ENCODE results near the gene TNS1. TPM values are rescaled to one million over a fixed set of nuclear protein-coding genes. Genes with fewer than 3 reads are reported as not detected.

The TNS1 gene
- total RNA-seq, 1 experiment from 2014 or later: 4.5 TPM

GRCh38 chr2:218000136-218000535, 2.7 kb downstream of the TNS1 start (continued):
- TF ChIP-seq NR2C2 (CRISPR knock-in tag; IDR thresholded peaks at IDR 0.05) (no peak), OVOL2 (CRISPR knock-in tag; IDR thresholded peaks at IDR 0.05; ENCODE audit: borderline replicate concordance) (no peak), PRRX2 (CRISPR knock-in tag; IDR thresholded peaks at IDR 0.05) (no peak), ERG (CRISPR knock-in tag; IDR thresholded peaks at IDR 0.05) (no peak)

GRCh38 chr2:217999595-217999959, 3.2 kb downstream of the TNS1 start:
- Mint-ChIP-seq H3K27ac (no peak overlapping the region), H3K36me3 (no peaks in the 10 kb centered on the region), H3K27me3 (ENCODE audit: low read depth) (peaks cover 4% of the 10 kb centered on the region; the same call in 1 of the 2 replicates), H3K9me3 (no peaks in the 10 kb centered on the region), H3K4me1 (peaks cover 39% of the 10 kb centered on the region), H3K4me3 (no peak overlapping the region)
- ATAC-seq: no peak
- TF ChIP-seq MYBL2 (CRISPR knock-in tag; IDR thresholded peaks at IDR 0.05) (no peak), ZNF532 (CRISPR knock-in tag; IDR thresholded peaks at IDR 0.05; ENCODE audit: borderline replicate concordance) (no peak), E2F1 (CRISPR knock-in tag; IDR thresholded peaks at IDR 0.05) (no peak), ZNF416 (CRISPR knock-in tag; IDR thresholded peaks at IDR 0.05) (no peak), SMAD3 (CRISPR knock-in tag; IDR thresholded peaks at IDR 0.05; ENCODE audit: borderline replicate concordance) (no peak), SOX15 (CRISPR knock-in tag; IDR thresholded peaks at IDR 0.05) (no peak), NFATC4 (CRISPR knock-in tag; IDR thresholded peaks at IDR 0.05) (no peak), GABPB1 (CRISPR knock-in tag; IDR thresholded peaks at IDR 0.05) (no peak), TEAD4 (CRISPR knock-in tag; IDR thresholded peaks at IDR 0.05) (no peak), ZNF263 (CRISPR knock-in tag; IDR thresholded peaks at IDR 0.05; ENCODE audit: low read depth) (no peak)
- TF ChIP-seq, protein P1, sequence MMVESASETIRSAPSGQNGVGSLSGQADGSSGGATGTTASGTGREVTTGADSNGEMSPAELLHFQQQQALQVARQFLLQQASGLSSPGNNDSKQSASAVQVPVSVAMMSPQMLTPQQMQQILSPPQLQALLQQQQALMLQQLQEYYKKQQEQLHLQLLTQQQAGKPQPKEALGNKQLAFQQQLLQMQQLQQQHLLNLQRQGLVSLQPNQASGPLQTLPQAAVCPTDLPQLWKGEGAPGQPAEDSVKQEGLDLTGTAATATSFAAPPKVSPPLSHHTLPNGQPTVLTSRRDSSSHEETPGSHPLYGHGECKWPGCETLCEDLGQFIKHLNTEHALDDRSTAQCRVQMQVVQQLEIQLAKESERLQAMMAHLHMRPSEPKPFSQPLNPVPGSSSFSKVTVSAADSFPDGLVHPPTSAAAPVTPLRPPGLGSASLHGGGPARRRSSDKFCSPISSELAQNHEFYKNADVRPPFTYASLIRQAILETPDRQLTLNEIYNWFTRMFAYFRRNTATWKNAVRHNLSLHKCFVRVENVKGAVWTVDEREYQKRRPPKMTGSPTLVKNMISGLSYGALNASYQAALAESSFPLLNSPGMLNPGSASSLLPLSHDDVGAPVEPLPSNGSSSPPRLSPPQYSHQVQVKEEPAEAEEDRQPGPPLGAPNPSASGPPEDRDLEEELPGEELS (CRISPR knock-in tag; IDR thresholded peaks at IDR 0.05): no peak
- TF ChIP-seq, protein P2, sequence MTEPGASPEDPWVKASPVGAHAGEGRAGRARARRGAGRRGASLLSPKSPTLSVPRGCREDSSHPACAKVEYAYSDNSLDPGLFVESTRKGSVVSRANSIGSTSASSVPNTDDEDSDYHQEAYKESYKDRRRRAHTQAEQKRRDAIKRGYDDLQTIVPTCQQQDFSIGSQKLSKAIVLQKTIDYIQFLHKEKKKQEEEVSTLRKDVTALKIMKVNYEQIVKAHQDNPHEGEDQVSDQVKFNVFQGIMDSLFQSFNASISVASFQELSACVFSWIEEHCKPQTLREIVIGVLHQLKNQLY (CRISPR knock-in tag; IDR thresholded peaks at IDR 0.05): no peak
- CTCF ChIA-PET: interaction anchor here (1.1 to 1.9 kb wide), 2 partner anchors 69 to 214 kb away, joined by 3 to 4 read pairs; partner anchors contain the start of gene RUFY4
- POLR2A ChIA-PET: no interaction called here
- DNase-seq (ENCODE audit: low spot score): no peak

Data from WTC11 (cell line).